ENCODE results near the gene PHF13. TPM values are rescaled to one million over a fixed set of nuclear protein-coding genes. Genes with fewer than 3 reads are reported as not detected.
A peak's percentile ranks its signal among the peaks of the same experiment; 100 is the strongest.
"Not testable (repeated sequence)": the region's sequence is repeated elsewhere in the genome, so short reads cannot be mapped to it uniquely, and the experiment has no call there.

Gene PHF13
- polyA plus RNA-seq, 1 donor = 15.1 TPM

DNA sequence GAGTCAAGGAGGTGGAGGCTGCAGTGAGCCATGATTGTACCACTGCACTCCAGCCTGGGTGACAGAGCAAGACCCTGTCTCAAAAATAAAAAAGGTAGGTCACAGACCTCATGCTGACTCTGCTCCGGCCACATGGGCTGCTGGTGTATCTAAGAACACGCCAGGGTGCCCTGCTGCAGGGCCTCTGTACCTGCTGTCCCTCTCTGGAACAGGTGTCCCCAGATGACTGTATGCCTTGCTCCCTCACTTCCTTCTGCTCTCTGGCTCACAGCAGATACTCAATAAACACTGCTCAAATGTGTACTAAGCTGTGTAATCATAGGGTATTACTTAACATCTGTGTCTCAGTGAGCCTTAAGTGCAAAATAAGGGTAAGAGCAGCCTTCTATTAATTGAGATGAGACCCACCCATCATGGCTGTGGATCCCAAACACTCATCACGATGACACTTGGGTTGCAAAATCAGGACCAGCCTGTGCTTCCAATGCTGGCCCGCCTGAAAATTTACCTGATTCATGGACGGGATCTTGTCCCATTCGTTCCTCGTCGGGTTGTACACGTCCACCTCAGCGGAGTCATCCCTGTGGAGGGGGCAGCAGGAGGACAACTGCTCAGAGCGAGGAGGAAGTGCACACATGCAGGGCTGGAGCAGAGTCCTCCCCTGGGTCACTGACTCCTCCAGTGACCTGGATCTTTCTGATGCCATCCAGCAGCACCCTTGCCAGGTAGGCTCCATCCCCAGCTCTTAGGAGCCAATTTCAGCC is 18.4 kb upstream of the PHF13 start:
- Histone ChIP-seq H3K9me3 (ENCODE audit: control insufficient read depth, low read depth, low read length) (no peaks in the 10 kb centered on the region), H3K4me3 (ENCODE audit: low read length) (no peak overlapping the region), H3K36me3 (ENCODE audit: control insufficient read depth, insufficient read depth, low read length) (peaks cover 83% of the 10 kb centered on the region), H3K27ac (ENCODE audit: low read length) (no peak overlapping the region), H3K4me1 (ENCODE audit: control insufficient read depth, insufficient read depth, low read length) (peaks cover 9% of the 10 kb centered on the region), H3K27me3 (ENCODE audit: control insufficient read depth, insufficient read depth, low read length) (no peaks in the 10 kb centered on the region)
- no peak for DNase-seq
- WGBS (ENCODE audit: insufficient coverage, low lambda C conversion rate) = no CpG with 5 or more reads among the region's 11 CpGs

- H3K4me3 ChIP-seq (ENCODE audit: low read length) = no peak overlapping the region
- no peaks in the 10 kb centered on the region for H3K27me3 ChIP-seq (ENCODE audit: control insufficient read depth, insufficient read depth, low read length)
- H3K9me3 ChIP-seq (ENCODE audit: control insufficient read depth, low read depth, low read length) = no peaks in the 10 kb centered on the region
- H3K4me1 ChIP-seq (ENCODE audit: control insufficient read depth, insufficient read depth, low read length) = peaks cover 15% of the 10 kb centered on the region
- DNase-seq = no peak
- peaks cover 72% of the 10 kb centered on the region for H3K36me3 ChIP-seq (ENCODE audit: control insufficient read depth, insufficient read depth, low read length)
- no peak overlapping the region for H3K27ac ChIP-seq (ENCODE audit: low read length)
- no CpG with 5 or more reads among the region's 7 CpGs for WGBS (ENCODE audit: insufficient coverage, low lambda C conversion rate)
These were observed 17.2 kb upstream of the PHF13 start for GRCh38 chr1:6596351-6596750.

DNA sequence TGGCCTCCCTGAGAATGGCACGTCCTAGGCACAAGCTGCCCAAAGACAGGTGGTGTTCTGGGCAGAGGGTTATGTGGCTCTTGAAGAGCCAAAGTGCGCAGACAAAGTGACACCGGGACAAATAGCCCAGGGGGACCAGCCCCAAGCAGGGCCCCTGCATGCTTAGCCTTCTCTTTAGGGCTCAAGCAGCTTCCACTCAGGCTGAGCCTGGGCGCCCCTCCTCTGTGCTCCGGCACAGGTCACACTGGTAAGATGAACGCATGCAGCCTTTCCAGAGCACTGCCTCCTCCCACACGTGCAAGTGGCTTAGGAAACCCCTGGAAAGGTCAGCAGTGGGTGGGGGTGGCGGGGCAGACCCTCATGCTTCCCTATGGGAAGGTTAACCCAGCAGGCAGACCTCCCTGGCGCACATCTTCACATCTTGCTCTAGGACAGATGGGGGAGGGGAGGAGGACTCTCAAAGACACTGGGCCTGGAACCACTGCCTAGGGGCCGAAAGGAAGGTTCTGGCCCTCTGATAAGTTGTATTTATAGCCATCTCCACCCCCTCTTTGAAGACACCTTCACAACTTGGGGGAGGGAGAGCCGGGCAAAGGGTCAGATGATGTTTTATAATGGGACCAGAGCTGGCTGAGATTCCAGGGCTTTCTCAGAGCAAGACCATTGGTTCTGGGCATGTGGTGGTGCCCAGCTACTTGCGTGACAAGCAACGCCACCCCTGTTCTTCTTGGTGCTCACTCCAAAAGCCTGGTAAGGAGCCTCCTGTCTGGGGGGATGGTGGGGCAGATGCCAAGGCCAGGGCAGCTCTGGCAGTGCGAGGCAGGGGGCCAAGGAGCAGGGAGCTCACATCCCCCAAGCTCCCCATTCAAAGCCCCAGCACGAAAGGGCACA is 16.4 kb upstream of the PHF13 start:
- no peak overlapping the region for H3K27ac ChIP-seq (ENCODE audit: low read length)
- no CpG with 5 or more reads among the region's 15 CpGs for WGBS (ENCODE audit: insufficient coverage, low lambda C conversion rate)
- H3K36me3 ChIP-seq (ENCODE audit: control insufficient read depth, insufficient read depth, low read length) = peaks cover 65% of the 10 kb centered on the region
- H3K4me1 ChIP-seq (ENCODE audit: control insufficient read depth, insufficient read depth, low read length) = peaks cover 15% of the 10 kb centered on the region
- no peak overlapping the region for H3K4me3 ChIP-seq (ENCODE audit: low read length)
- no peaks in the 10 kb centered on the region for H3K27me3 ChIP-seq (ENCODE audit: control insufficient read depth, insufficient read depth, low read length)
- H3K9me3 ChIP-seq (ENCODE audit: control insufficient read depth, low read depth, low read length) = no peaks in the 10 kb centered on the region
- no peak for DNase-seq

- WGBS (ENCODE audit: insufficient coverage, low lambda C conversion rate) = no CpG with 5 or more reads among the region's 6 CpGs
- peaks cover 58% of the 10 kb centered on the region for H3K36me3 ChIP-seq (ENCODE audit: control insufficient read depth, insufficient read depth, low read length)
- no peak overlapping the region for H3K4me3 ChIP-seq (ENCODE audit: low read length)
- H3K9me3 ChIP-seq (ENCODE audit: control insufficient read depth, low read depth, low read length) = no peaks in the 10 kb centered on the region
- no peak for DNase-seq
- peaks cover 15% of the 10 kb centered on the region for H3K4me1 ChIP-seq (ENCODE audit: control insufficient read depth, insufficient read depth, low read length)
- no peak overlapping the region for H3K27ac ChIP-seq (ENCODE audit: low read length)
- H3K27me3 ChIP-seq (ENCODE audit: control insufficient read depth, insufficient read depth, low read length) = no peaks in the 10 kb centered on the region
These were observed 15.8 kb upstream of the PHF13 start for GRCh38 chr1:6597777-6598131.

GRCh38 chr1:6599141-6599975 is 14.2 kb upstream of the PHF13 start:
- no peak overlapping the region for H3K4me3 ChIP-seq (ENCODE audit: low read length)
- H3K9me3 ChIP-seq (ENCODE audit: control insufficient read depth, low read depth, low read length) = no peaks in the 10 kb centered on the region
- H3K36me3 ChIP-seq (ENCODE audit: control insufficient read depth, insufficient read depth, low read length) = peaks cover 43% of the 10 kb centered on the region
- H3K27ac ChIP-seq (ENCODE audit: low read length) = no peak overlapping the region
- WGBS (ENCODE audit: insufficient coverage, low lambda C conversion rate) = no CpG with 5 or more reads among the region's 31 CpGs
- H3K27me3 ChIP-seq (ENCODE audit: control insufficient read depth, insufficient read depth, low read length) = no peaks in the 10 kb centered on the region
- no peak for DNase-seq
- peaks cover 25% of the 10 kb centered on the region for H3K4me1 ChIP-seq (ENCODE audit: control insufficient read depth, insufficient read depth, low read length)

- DNase-seq; H3K27ac ChIP-seq (ENCODE audit: low read length); H3K27me3 ChIP-seq (ENCODE audit: control insufficient read depth, insufficient read depth, low read length); H3K9me3 ChIP-seq (ENCODE audit: control insufficient read depth, low read depth, low read length): not testable (repeated sequence)
- Histone ChIP-seq H3K4me1 (ENCODE audit: control insufficient read depth, insufficient read depth, low read length) (peaks cover 25% of the 10 kb centered on the region), H3K4me3 (ENCODE audit: low read length) (peak overlapping the region; percentile 87), H3K36me3 (ENCODE audit: control insufficient read depth, insufficient read depth, low read length) (peaks cover 39% of the 10 kb centered on the region)
- 87% methylated on average over 3 of the region's 8 CpGs for WGBS (ENCODE audit: insufficient coverage, low lambda C conversion rate)
These were observed 13.5 kb upstream of the PHF13 start for GRCh38 chr1:6599991-6600390.

GRCh38 chr1:6600410-6601048 is 13.0 kb upstream of the PHF13 start:
- H3K27me3 ChIP-seq (ENCODE audit: control insufficient read depth, insufficient read depth, low read length) = no peaks in the 10 kb centered on the region
- peaks cover 35% of the 10 kb centered on the region for H3K36me3 ChIP-seq (ENCODE audit: control insufficient read depth, insufficient read depth, low read length)
- H3K4me3 ChIP-seq (ENCODE audit: low read length) = peak overlapping the region; percentile 87
- peak overlapping the region; percentile 62 for H3K27ac ChIP-seq (ENCODE audit: low read length)
- peaks cover 25% of the 10 kb centered on the region for H3K4me1 ChIP-seq (ENCODE audit: control insufficient read depth, insufficient read depth, low read length)
- no CpG with 5 or more reads among the region's 10 CpGs for WGBS (ENCODE audit: insufficient coverage, low lambda C conversion rate)
- no peaks in the 10 kb centered on the region for H3K9me3 ChIP-seq (ENCODE audit: control insufficient read depth, low read depth, low read length)
- no peak for DNase-seq

DNA sequence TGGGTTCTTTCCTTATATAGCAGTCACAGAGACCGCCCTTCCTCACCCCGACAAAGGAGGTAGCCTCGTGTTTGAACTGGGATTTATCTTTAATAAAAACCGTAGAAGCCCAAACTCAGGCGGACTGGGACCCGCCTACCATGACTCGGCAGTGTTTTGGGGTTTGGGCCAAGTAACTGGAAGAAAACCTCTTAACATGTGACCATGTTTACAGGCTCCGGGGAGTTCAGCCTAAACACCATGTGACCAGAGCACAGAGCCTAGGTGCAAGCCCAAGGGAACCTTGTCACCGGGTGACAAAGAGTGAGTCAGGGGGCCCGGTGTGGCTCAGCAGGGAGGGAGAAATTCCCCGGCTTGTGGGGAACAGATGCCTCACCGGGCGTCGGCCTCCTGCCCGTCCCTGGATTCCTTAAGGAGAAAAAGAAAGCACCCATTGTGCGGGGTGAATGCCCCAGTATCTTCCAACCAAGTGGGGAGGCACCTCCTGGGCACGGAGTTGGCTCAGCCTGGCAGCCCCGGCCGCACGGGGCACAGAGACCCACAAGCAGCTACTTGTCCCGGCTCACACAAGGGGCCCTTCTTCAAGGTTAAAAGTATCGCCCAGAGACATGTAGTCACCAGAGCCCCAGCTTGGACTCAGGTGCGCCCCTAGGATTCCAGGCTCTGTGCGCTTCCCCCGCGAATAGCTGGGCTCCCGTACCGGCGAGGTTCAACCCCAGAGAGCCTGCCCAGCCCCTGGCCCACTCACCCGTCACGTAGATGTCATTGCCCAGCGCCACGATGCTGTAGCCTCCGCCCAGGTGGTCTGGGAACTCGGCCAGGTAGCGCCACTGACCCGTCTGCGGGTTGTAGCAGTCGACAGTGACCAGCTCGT is 12.2 kb upstream of the PHF13 start:
- Histone ChIP-seq H3K4me1 (ENCODE audit: control insufficient read depth, insufficient read depth, low read length) (peaks cover 25% of the 10 kb centered on the region), H3K36me3 (ENCODE audit: control insufficient read depth, insufficient read depth, low read length) (peaks cover 27% of the 10 kb centered on the region), H3K27me3 (ENCODE audit: control insufficient read depth, insufficient read depth, low read length) (no peaks in the 10 kb centered on the region), H3K9me3 (ENCODE audit: control insufficient read depth, low read depth, low read length) (no peaks in the 10 kb centered on the region), H3K27ac (ENCODE audit: low read length) (peak overlapping the region; percentile 62), H3K4me3 (ENCODE audit: low read length) (peak overlapping the region; percentile 87)
- WGBS (ENCODE audit: insufficient coverage, low lambda C conversion rate) = no CpG with 5 or more reads among the region's 40 CpGs
- DNase-seq = peak; percentile 76 to 85

DNA sequence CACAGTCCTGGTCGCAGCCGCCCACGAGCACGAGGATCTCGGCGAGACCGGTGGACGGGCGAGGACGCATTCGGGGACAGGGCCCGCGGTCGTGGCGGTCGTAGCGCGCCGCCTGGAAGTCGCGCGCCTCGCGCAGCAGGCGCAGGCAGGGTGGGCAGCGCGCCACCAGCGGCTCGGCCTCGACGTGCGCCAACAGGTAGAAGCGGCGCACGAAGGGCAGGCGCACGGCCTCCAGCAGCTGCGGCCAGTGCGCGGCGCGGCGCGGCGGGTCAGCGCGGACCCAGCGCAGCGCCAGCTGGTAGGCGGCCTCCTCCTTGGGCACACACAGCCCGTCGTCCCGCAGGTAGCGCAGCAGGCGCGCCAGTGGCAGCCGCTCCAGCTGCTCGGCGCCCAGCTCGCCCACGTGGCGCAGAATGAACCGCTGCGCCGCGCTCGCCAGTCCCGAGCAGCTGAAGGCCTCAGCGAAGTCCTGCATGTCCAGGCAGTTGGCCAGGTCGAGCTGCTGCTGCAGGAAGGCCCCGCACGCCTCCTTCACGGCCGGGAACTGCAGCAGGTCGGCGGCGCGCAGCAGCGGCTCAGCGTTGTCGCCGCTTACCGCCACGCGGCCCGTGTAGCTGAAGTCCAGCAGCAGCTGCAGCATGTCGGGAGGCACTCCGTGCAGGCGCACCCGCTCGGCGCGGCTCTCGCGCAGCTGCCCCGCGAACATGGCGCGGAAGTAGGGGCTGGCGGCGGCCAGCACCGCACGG is 11.4 kb upstream of the PHF13 start:
- Histone ChIP-seq H3K4me1 (ENCODE audit: control insufficient read depth, insufficient read depth, low read length) (peaks cover 25% of the 10 kb centered on the region), H3K27me3 (ENCODE audit: control insufficient read depth, insufficient read depth, low read length) (no peaks in the 10 kb centered on the region), H3K27ac (ENCODE audit: low read length) (peak overlapping the region; percentile 64), H3K36me3 (ENCODE audit: control insufficient read depth, insufficient read depth, low read length) (peaks cover 19% of the 10 kb centered on the region), H3K9me3 (ENCODE audit: control insufficient read depth, low read depth, low read length) (no peaks in the 10 kb centered on the region), H3K4me3 (ENCODE audit: low read length) (peak overlapping the region; percentile 87)
- WGBS (ENCODE audit: insufficient coverage, low lambda C conversion rate) = no CpG with 5 or more reads among the region's 103 CpGs
- peak in 1 of 2 donors; percentile 38 for DNase-seq

All from large intestine (tissue), 3 donors.